CD14-positive monocyte (primary cell): ENCODE measurements around the gene KCTD18. TPM values are rescaled to one million over a fixed set of nuclear protein-coding genes. Genes with fewer than 3 reads are reported as not detected.

ENCODE experiments used
- DNase-seq, 3 donors: peaks; one replicate each; pipeline ENCODE4 v3.0.0-alpha.2; 2011 to 2022
- H2AFZ ChIP-seq: 2 replicates; pipeline ENCODE4 v1.6.0; 2012; ENCODE audit warnings: mild to moderate bottlenecking, low read depth, low read length, inconsistent platforms; ENCODE audit not compliant: insufficient read depth, poor library complexity, severe bottlenecking
- H3K27ac ChIP-seq, 2 donors: 1 replicate in 1 of 2; 2 replicates in 1 of 2; pipeline ENCODE4 v1.5.1; 2012 to 2013; ENCODE audit warnings: low read length in 2 of 2, control low read depth in 1 of 2, inconsistent platforms in 1 of 2, low read depth in 1 of 2, mild to moderate bottlenecking in 1 of 2
- H3K27me3 ChIP-seq, 2 donors: one replicate each; pipeline versions ENCODE4 v1.6.0 to v1.6.1; 2011 to 2013; ENCODE audit warnings: low read length in 2 of 2; ENCODE audit not compliant: control insufficient read depth in 2 of 2, insufficient read depth in 2 of 2
- H3K36me3 ChIP-seq, 2 donors: replicated peaks in 1 of 2; 1 replicate in 1 of 2; 2 replicates in 1 of 2; pipeline versions ENCODE4 v1.5.1 to v1.6.1; 2012 to 2013; ENCODE audit warnings: low read length in 2 of 2, control low read depth in 1 of 2, inconsistent platforms in 1 of 2, mild to moderate bottlenecking in 1 of 2; ENCODE audit not compliant: insufficient read depth in 2 of 2, control insufficient read depth in 1 of 2
- H3K4me1 ChIP-seq, 2 donors: 1 replicate in 1 of 2; 2 replicates in 1 of 2; pipeline versions ENCODE4 v1.5.1 to v1.6.1; 2012 to 2013; ENCODE audit warnings: low read length in 2 of 2, control low read depth in 1 of 2, inconsistent platforms in 1 of 2, mild to moderate bottlenecking in 1 of 2, moderate library complexity in 1 of 2; ENCODE audit not compliant: insufficient read depth in 2 of 2, control insufficient read depth in 1 of 2
- H3K4me2 ChIP-seq: replicated peaks from 2 replicates; pipeline ENCODE3; 2012; ENCODE audit warnings: low read length, moderate library complexity, mild to moderate bottlenecking; ENCODE audit not compliant: poor library complexity, severe bottlenecking; ENCODE audit errors: extremely low read depth
- H3K4me3 ChIP-seq, 3 experiments: fragments of 200-600 bp in 1 of 3; sonication (generic) in 1 of 3; replicated peaks in 1 of 3; 1 replicate in 2 of 3; 2 replicates in 1 of 3; pipeline ENCODE4 v1.5.1; 2011 to 2013; ENCODE audit warnings: low read length in 3 of 3, mild to moderate bottlenecking in 3 of 3, control low read depth in 2 of 3, low read depth in 2 of 3, inconsistent platforms in 1 of 3, moderate library complexity in 1 of 3
- H3K79me2 ChIP-seq: 2 replicates; pipeline ENCODE4 v1.6.0; 2012; ENCODE audit warnings: mild to moderate bottlenecking, control low read depth, inconsistent platforms, low read length, moderate library complexity; ENCODE audit not compliant: insufficient read depth
- H3K9ac ChIP-seq: 2 replicates; pipeline ENCODE4 v1.6.0; 2017; ENCODE audit warnings: low read length, mild to moderate bottlenecking; ENCODE audit not compliant: insufficient read depth, poor library complexity, severe bottlenecking
- H3K9me3 ChIP-seq, 2 donors: replicated peaks in 1 of 2; 1 replicate in 1 of 2; 2 replicates in 1 of 2; pipeline versions ENCODE4 v1.5.1 to v1.6.1; 2012 to 2013; ENCODE audit warnings: low read length in 2 of 2, control low read depth in 1 of 2; ENCODE audit not compliant: control insufficient read depth in 1 of 2, insufficient read depth in 1 of 2
- H4K20me1 ChIP-seq: 2 replicates; pipeline ENCODE4 v1.6.0; 2012; ENCODE audit warnings: mild to moderate bottlenecking, low read length, control low read depth, moderate library complexity; ENCODE audit not compliant: insufficient read depth
- H3K27ac Mint-ChIP-seq, 7 donors: one replicate each; pipeline ENCODE4 v1.8.0; 2020; ENCODE audit warnings: mild to moderate bottlenecking in 7 of 7, mixed read lengths in 7 of 7, moderate library complexity in 6 of 7, inconsistent platforms in 2 of 7
- H3K27me3 Mint-ChIP-seq, 3 donors: one replicate each; pipeline ENCODE4 v1.8.0; 2021 to 2022; ENCODE audit warnings: low read depth in 3 of 3, mild to moderate bottlenecking in 3 of 3, mixed read lengths in 3 of 3, moderate library complexity in 3 of 3, inconsistent platforms in 1 of 3
- H3K36me3 Mint-ChIP-seq, 2 donors: one replicate each; pipeline ENCODE4 v1.8.0; 2020; ENCODE audit warnings: mixed read lengths in 2 of 2, inconsistent platforms in 1 of 2, mild to moderate bottlenecking in 1 of 2
- H3K4me1 Mint-ChIP-seq: one replicate; pipeline ENCODE4 v1.8.0; 2020; ENCODE audit warnings: mild to moderate bottlenecking, mixed read lengths
- H3K4me3 Mint-ChIP-seq, 2 donors: one replicate each; pipeline ENCODE4 v1.8.0; 2020; ENCODE audit warnings: mild to moderate bottlenecking in 2 of 2, mixed read lengths in 2 of 2, moderate library complexity in 1 of 2
- H3K9me3 Mint-ChIP-seq, 7 donors: one replicate each; pipeline ENCODE4 v1.8.0; 2020 to 2022; ENCODE audit warnings: mixed read lengths in 7 of 7, mild to moderate bottlenecking in 6 of 7, moderate library complexity in 6 of 7, inconsistent platforms in 2 of 7
- WGBS: methylation state at CpG from one replicate; pipeline ENCODE4 v1.1.5; 2013; ENCODE audit warnings: missing lambda C conversion rate; ENCODE audit not compliant: insufficient coverage; 5-methylcytosine and 5-hydroxymethylcytosine counted together
- intact Hi-C, 2 donors: fragments of 100-400 bp; cut with micrococcal nuclease; formaldehyde crosslinking; loops; one replicate each; pipeline versions ENCODE4 v1.15.0 to v1.15.1; 2023
- polyA plus RNA-seq, 3 donors: library from polyadenylated mRNA; depleted of rRNA in 1 of 3; unstranded in 2 of 3; stranded (reverse) in 1 of 3; fragments of 300-500 nt in 2 of 3; fragments of >200 nt in 1 of 3; fragmentation: Illumina TruSeq in 2 of 3; gene quantifications; 1 replicate in 2 of 3; 2 replicates in 1 of 3; pipeline ENCODE4 v1.2.3, GENCODE V29; 2012 to 2021
- TF ChIP-seq, protein P1 (sequence below): fragments of 200-600 bp; IDR thresholded peaks from one replicate; pipeline ENCODE4 v1.8.0; 2022; ENCODE audit warnings: antibody characterized with exemption, mild to moderate bottlenecking

The KCTD18 gene
- polyA plus RNA-seq, 3 donors: 9.7 to 14.6 (median 11.8) TPM

DNA sequence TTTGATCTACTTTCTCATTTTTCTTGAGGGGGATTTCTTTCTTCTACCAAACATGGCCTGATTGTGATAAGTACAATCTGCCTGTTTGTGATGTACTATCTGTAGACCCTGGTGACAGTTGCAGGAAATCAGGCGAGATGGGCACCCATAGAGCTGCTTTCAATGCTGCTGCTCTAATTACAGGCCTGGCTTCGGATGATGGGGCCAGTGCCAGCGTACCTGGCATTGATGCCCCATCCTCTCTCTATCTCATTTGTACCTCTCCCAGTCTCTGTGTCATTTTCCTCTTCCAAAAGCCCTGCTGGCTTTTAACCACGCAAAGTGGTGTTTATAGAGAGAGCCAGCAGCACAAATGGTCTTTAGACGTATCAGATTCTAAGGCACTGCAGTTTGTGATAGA, 69.9 kb downstream of the KCTD18 start:
- H3K4me1 ChIP-seq: peaks cover 0 to 2% of the 10 kb centered on the region in 2 donors
- Mint-ChIP-seq H3K9me3 (peaks cover 0 to 3% (median 0%) of the 10 kb centered on the region in 7 donors), H3K27me3 (no peaks in the 10 kb centered on the region), H3K4me1 (no peaks in the 10 kb centered on the region), H3K36me3 (peaks cover 3 to 25% of the 10 kb centered on the region in 2 donors), H3K4me3 (no peak overlapping the region), H3K27ac (no peak overlapping the region)
- H3K36me3 ChIP-seq: no peaks in the 10 kb centered on the region
- no peak for DNase-seq
- H3K27me3 ChIP-seq: no peaks in the 10 kb centered on the region
- no peak overlapping the region for H3K9ac ChIP-seq
- H4K20me1 ChIP-seq: no peaks in the 10 kb centered on the region
- no peaks in the 10 kb centered on the region for H3K79me2 ChIP-seq
- H3K4me3 ChIP-seq: no peak overlapping the region
- 100% methylated on average over 3 of the region's 5 CpGs for WGBS
- H2AFZ ChIP-seq: no peak overlapping the region
- TF ChIP-seq, protein P1, sequence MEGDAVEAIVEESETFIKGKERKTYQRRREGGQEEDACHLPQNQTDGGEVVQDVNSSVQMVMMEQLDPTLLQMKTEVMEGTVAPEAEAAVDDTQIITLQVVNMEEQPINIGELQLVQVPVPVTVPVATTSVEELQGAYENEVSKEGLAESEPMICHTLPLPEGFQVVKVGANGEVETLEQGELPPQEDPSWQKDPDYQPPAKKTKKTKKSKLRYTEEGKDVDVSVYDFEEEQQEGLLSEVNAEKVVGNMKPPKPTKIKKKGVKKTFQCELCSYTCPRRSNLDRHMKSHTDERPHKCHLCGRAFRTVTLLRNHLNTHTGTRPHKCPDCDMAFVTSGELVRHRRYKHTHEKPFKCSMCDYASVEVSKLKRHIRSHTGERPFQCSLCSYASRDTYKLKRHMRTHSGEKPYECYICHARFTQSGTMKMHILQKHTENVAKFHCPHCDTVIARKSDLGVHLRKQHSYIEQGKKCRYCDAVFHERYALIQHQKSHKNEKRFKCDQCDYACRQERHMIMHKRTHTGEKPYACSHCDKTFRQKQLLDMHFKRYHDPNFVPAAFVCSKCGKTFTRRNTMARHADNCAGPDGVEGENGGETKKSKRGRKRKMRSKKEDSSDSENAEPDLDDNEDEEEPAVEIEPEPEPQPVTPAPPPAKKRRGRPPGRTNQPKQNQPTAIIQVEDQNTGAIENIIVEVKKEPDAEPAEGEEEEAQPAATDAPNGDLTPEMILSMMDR: no peak
- H3K9me3 ChIP-seq: no peaks in the 10 kb centered on the region
- H3K4me2 ChIP-seq: no peak overlapping the region
- no peak overlapping the region for H3K27ac ChIP-seq
- intact Hi-C loops: no loop called here

Other genes with a start within 250 kb of the KCTD18 start
- 1 to 10 TPM; 2.7 to 5.2 (median 3.2) TPM for gene SPATS2L, start 203.4 kb downstream of the KCTD18 start, polyA plus RNA-seq
- gene SGO2, start 16.1 kb upstream of the KCTD18 start, polyA plus RNA-seq: 1 to 10 TPM in 2 of 3 donors, under 1 TPM in 1; 0.49 to 1.5 (median 1.4) TPM
- gene AOX1, start 75.9 kb upstream of the KCTD18 start, polyA plus RNA-seq: under 1 TPM in 1 of 3 donors, not detected in 2; 0.16 TPM